NT2/D1 (cell line): ENCODE measurements around the gene TUBB3.
"Not testable (repeated sequence)": the region's sequence is repeated elsewhere in the genome, so short reads cannot be mapped to it uniquely, and the experiment has no call there.

Source experiments
- DNase-seq: peaks from one replicate; pipeline ENCODE4 v3.0.0-alpha.2; 2011; ENCODE audit warnings: low read depth, low spot score
- H3K27me3 ChIP-seq: 2 replicates; pipeline ENCODE4 v1.6.0; 2011; ENCODE audit warnings: mild to moderate bottlenecking; ENCODE audit not compliant: insufficient read length, insufficient read depth
- H3K36me3 ChIP-seq: 2 replicates; pipeline ENCODE4 v1.6.1; 2011; ENCODE audit warnings: mild to moderate bottlenecking, low read length, mixed read lengths; ENCODE audit not compliant: insufficient read depth, insufficient read length
- H3K4me1 ChIP-seq: 2 replicates; pipeline ENCODE4 v1.5.1; 2011; ENCODE audit not compliant: insufficient read depth, insufficient read length
- H3K4me3 ChIP-seq: 2 replicates; pipeline ENCODE4 v1.5.1; 2011; ENCODE audit warnings: low read depth; ENCODE audit not compliant: insufficient read length
- H3K9ac ChIP-seq: 2 replicates; pipeline ENCODE4 v1.6.0; 2011; ENCODE audit warnings: low read depth; ENCODE audit not compliant: insufficient read length
- H3K9me3 ChIP-seq: 2 replicates; pipeline ENCODE4 v1.5.1; 2011; ENCODE audit warnings: mild to moderate bottlenecking, low read length; ENCODE audit not compliant: insufficient read depth
- SUZ12 ChIP-seq: IDR thresholded peaks from 2 replicates; pipeline ENCODE4 v1.6.1; 2011; ENCODE audit not compliant: insufficient read length, insufficient read depth; ENCODE audit errors: extremely low read depth
- YY1 ChIP-seq: IDR thresholded peaks from 2 replicates; pipeline ENCODE4 v1.6.1; 2011; ENCODE audit not compliant: insufficient read length, insufficient read depth
- ZNF274 ChIP-seq: IDR thresholded peaks from 2 replicates; pipeline ENCODE4 v1.6.1; 2011; ENCODE audit warnings: mild to moderate bottlenecking, low read depth, low read length

TUBB3 gene

GRCh38 chr16:89922884-89923639 is at the start of gene TUBB3:
Gene TUBB3, plus strand, starts transcription at chr16:89923342. Its CDS starts 60 bp downstream, at chr16:89923402.
- Histone ChIP-seq H3K4me3 (peak within 1 kb of the TSS; percentile 80), H3K9ac (peak within 1 kb of the TSS; percentile 98)

GRCh38 chr16:89873972-89874689 is 49.0 kb upstream of the TUBB3 start:
- peak overlapping the region; percentile 52 for H3K9ac ChIP-seq
- TF ChIP-seq SUZ12 (no peak), YY1 (no peak), ZNF274 (no peak)
- DNase-seq, result peak; percentile 91
- peaks cover 23% of the 10 kb centered on the region for H3K9me3 ChIP-seq
- H3K4me3 ChIP-seq, result peak overlapping the region; percentile 92
- H3K27me3 ChIP-seq, result no peaks in the 10 kb centered on the region
- peaks cover 65% of the 10 kb centered on the region for H3K36me3 ChIP-seq
- H3K4me1 ChIP-seq, result peaks cover 5% of the 10 kb centered on the region

More at GRCh38 chr16:89922884-89923639, at the start of gene TUBB3:
- peaks cover 11% of the 10 kb centered on the region for H3K36me3 ChIP-seq
- peaks cover 7% of the 10 kb centered on the region for H3K27me3 ChIP-seq
- TF ChIP-seq YY1 (no peak), SUZ12 (no peak), ZNF274 (no peak)
- H3K9me3 ChIP-seq, result no peaks in the 10 kb centered on the region
- no peak for DNase-seq
- H3K4me1 ChIP-seq, result peaks cover 35% of the 10 kb centered on the region

GRCh38 chr16:89879123-89879522 is 44.0 kb upstream of the TUBB3 start:
- peaks cover 89% of the 10 kb centered on the region for H3K36me3 ChIP-seq
- H3K9me3 ChIP-seq, result peaks cover 23% of the 10 kb centered on the region
- DNase-seq, H3K27me3 ChIP-seq, H3K4me1 ChIP-seq, H3K4me3 ChIP-seq, H3K9ac ChIP-seq: not testable (repeated sequence)

GRCh38 chr16:89880477-89881367 is 42.4 kb upstream of the TUBB3 start:
- peaks cover 90% of the 10 kb centered on the region for H3K36me3 ChIP-seq
- H3K4me3 ChIP-seq, result no peak overlapping the region
- H3K9ac ChIP-seq, result no peak overlapping the region
- no peak for DNase-seq
- peaks cover 12% of the 10 kb centered on the region for H3K9me3 ChIP-seq
- TF ChIP-seq YY1 (no peak), SUZ12 (no peak)
- H3K4me1 ChIP-seq, result peaks cover 2% of the 10 kb centered on the region
- no peaks in the 10 kb centered on the region for H3K27me3 ChIP-seq

GRCh38 chr16:89881368-89881730 is 41.8 kb upstream of the TUBB3 start:
- Histone ChIP-seq H3K9me3 (peaks cover 6% of the 10 kb centered on the region; the same call in 1 of the 2 replicates), H3K9ac (no peak overlapping the region), H3K27me3 (no peaks in the 10 kb centered on the region), H3K4me3 (no peak overlapping the region), H3K36me3 (peaks cover 86% of the 10 kb centered on the region), H3K4me1 (peaks cover 2% of the 10 kb centered on the region)
- DNase-seq, result no peak
- no peak for TF ChIP-seq ZNF274
- TF ChIP-seq SUZ12, result no peak
- no peak for TF ChIP-seq YY1

GRCh38 chr16:89883346-89884040 is 39.6 kb upstream of the TUBB3 start:
- H3K9me3 ChIP-seq, result peaks cover 5% of the 10 kb centered on the region; the same call in 1 of the 2 replicates
- H3K4me1 ChIP-seq, result peaks cover 2% of the 10 kb centered on the region
- H3K4me3 ChIP-seq, result no peak overlapping the region
- no peaks in the 10 kb centered on the region for H3K27me3 ChIP-seq
- H3K36me3 ChIP-seq, result peaks cover 86% of the 10 kb centered on the region
- H3K9ac ChIP-seq, result no peak overlapping the region
- no peak for DNase-seq
- no peak for TF ChIP-seq SUZ12
- no peak for TF ChIP-seq ZNF274
- TF ChIP-seq YY1, result no peak
